ENCODE results near the gene IGSF3.

DNA sequence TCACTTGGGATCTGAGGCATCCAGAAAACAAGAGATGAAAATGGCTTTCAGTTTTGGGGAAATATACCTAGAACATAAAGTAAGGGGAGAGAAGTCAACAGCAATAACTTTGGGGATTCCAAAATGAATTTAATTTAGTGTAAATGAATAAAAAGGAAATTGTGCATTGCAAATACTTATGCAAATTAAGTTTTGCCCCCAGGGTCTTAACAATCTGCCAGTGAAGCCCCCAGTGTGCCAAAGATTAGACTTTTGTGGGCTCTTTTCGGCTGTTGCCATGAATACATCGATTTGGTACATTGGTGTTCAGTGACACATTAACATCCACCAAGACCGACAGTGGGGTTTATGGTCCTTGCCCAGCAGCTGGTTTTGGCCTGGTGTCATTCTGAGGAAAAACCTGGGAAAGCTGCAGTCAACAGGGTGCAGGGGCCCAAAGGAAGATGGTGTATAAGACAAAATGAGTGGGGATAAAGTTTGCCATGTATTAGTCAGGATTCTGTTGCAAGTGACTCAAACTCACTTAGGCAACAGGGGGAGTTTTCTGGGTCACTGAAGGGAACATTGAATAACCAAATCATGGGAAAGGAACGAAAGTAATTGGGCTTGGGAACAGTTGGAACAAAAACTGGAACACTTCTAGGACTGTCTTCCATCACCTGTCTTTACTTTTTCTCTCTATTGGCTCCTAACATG lies 30.2 kb upstream of the IGSF3 start:
- TF ChIP-seq, protein P1, sequence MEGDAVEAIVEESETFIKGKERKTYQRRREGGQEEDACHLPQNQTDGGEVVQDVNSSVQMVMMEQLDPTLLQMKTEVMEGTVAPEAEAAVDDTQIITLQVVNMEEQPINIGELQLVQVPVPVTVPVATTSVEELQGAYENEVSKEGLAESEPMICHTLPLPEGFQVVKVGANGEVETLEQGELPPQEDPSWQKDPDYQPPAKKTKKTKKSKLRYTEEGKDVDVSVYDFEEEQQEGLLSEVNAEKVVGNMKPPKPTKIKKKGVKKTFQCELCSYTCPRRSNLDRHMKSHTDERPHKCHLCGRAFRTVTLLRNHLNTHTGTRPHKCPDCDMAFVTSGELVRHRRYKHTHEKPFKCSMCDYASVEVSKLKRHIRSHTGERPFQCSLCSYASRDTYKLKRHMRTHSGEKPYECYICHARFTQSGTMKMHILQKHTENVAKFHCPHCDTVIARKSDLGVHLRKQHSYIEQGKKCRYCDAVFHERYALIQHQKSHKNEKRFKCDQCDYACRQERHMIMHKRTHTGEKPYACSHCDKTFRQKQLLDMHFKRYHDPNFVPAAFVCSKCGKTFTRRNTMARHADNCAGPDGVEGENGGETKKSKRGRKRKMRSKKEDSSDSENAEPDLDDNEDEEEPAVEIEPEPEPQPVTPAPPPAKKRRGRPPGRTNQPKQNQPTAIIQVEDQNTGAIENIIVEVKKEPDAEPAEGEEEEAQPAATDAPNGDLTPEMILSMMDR (IDR thresholded peaks at IDR 0.05), result no peak
- no peak for TF ChIP-seq POLR2A (IDR thresholded peaks at IDR 0.05)

All from testis (tissue), 2 donors.